Dendritic cell treated with granulocyte-macrophage colony-stimulating factor and Interleukin-4, amounts not matched to agents 40 ng/mL and 50 ng/mL, for 4 days (primary cell): Measurements from ENCODE around the gene TTLL9.

Experiments
- H3K27ac Mint-ChIP-seq: one replicate; pipeline ENCODE4 v1.8.0; 2022; ENCODE audit warnings: mild to moderate bottlenecking, mixed read lengths
- H3K27me3 Mint-ChIP-seq: one replicate; pipeline ENCODE4 v1.8.0; 2022; ENCODE audit warnings: mild to moderate bottlenecking, mixed read lengths
- H3K36me3 Mint-ChIP-seq: one replicate; pipeline ENCODE4 v1.8.0; 2022; ENCODE audit warnings: low read depth, mixed read lengths
- H3K4me1 Mint-ChIP-seq: one replicate; pipeline ENCODE4 v1.8.0; 2022; ENCODE audit warnings: low read depth, mixed read lengths
- H3K4me3 Mint-ChIP-seq: one replicate; pipeline ENCODE4 v1.8.0; 2022; ENCODE audit warnings: mild to moderate bottlenecking, moderate library complexity, mixed read lengths
- H3K9me3 Mint-ChIP-seq: one replicate; pipeline ENCODE4 v1.8.0; 2022; ENCODE audit warnings: mixed read lengths
- intact Hi-C: fragments of 100-400 bp; cut with micrococcal nuclease; formaldehyde crosslinking; loops from one replicate; pipeline ENCODE4 v1.15.0; 2022

The TTLL9 gene

GRCh38 chr20:31833130-31833930, 37.1 kb upstream of the TTLL9 start:
- Mint-ChIP-seq H3K27me3 (peaks cover 42% of the 10 kb centered on the region), H3K9me3 (no peaks in the 10 kb centered on the region), H3K4me3 (no peak overlapping the region), H3K27ac (no peak overlapping the region), H3K4me1 (peaks cover 30% of the 10 kb centered on the region), H3K36me3 (no peaks in the 10 kb centered on the region)
- intact Hi-C loops = no loop called here

GRCh38 chr20:31833931-31834521, 36.4 kb upstream of the TTLL9 start:
- intact Hi-C loops = no loop called here
- H3K4me1 Mint-ChIP-seq = peaks cover 30% of the 10 kb centered on the region
- H3K36me3 Mint-ChIP-seq = no peaks in the 10 kb centered on the region
- no peaks in the 10 kb centered on the region for H3K9me3 Mint-ChIP-seq
- peaks cover 39% of the 10 kb centered on the region for H3K27me3 Mint-ChIP-seq
- H3K27ac Mint-ChIP-seq = no peak overlapping the region
- no peak overlapping the region for H3K4me3 Mint-ChIP-seq

- no peak overlapping the region for H3K27ac Mint-ChIP-seq
- H3K4me1 Mint-ChIP-seq = peaks cover 30% of the 10 kb centered on the region
- no peaks in the 10 kb centered on the region for H3K9me3 Mint-ChIP-seq
- intact Hi-C loops = no loop called here
- no peaks in the 10 kb centered on the region for H3K36me3 Mint-ChIP-seq
- peaks cover 39% of the 10 kb centered on the region for H3K27me3 Mint-ChIP-seq
- no peak overlapping the region for H3K4me3 Mint-ChIP-seq
Observed at GRCh38 chr20:31835554-31835953, 34.9 kb upstream of the TTLL9 start.

GRCh38 chr20:31835977-31836852, 34.2 kb upstream of the TTLL9 start:
- H3K36me3 Mint-ChIP-seq = no peaks in the 10 kb centered on the region
- H3K27ac Mint-ChIP-seq = no peak overlapping the region
- peaks cover 30% of the 10 kb centered on the region for H3K4me1 Mint-ChIP-seq
- intact Hi-C loops = no loop called here
- peaks cover 44% of the 10 kb centered on the region for H3K27me3 Mint-ChIP-seq
- H3K9me3 Mint-ChIP-seq = no peaks in the 10 kb centered on the region
- no peak overlapping the region for H3K4me3 Mint-ChIP-seq

GRCh38 chr20:31836853-31837608, 33.4 kb upstream of the TTLL9 start:
- intact Hi-C loops = no loop called here
- H3K27ac Mint-ChIP-seq = no peak overlapping the region
- no peaks in the 10 kb centered on the region for H3K9me3 Mint-ChIP-seq
- peaks cover 44% of the 10 kb centered on the region for H3K27me3 Mint-ChIP-seq
- H3K4me1 Mint-ChIP-seq = peaks cover 30% of the 10 kb centered on the region
- H3K36me3 Mint-ChIP-seq = no peaks in the 10 kb centered on the region
- no peak overlapping the region for H3K4me3 Mint-ChIP-seq

GRCh38 chr20:31837896-31838397, 32.5 kb upstream of the TTLL9 start:
- Mint-ChIP-seq H3K27ac (no peak overlapping the region), H3K36me3 (no peaks in the 10 kb centered on the region), H3K4me1 (peaks cover 33% of the 10 kb centered on the region), H3K4me3 (no peak overlapping the region), H3K27me3 (peaks cover 48% of the 10 kb centered on the region), H3K9me3 (no peaks in the 10 kb centered on the region)
- intact Hi-C loops = no loop called here

GRCh38 chr20:31838646-31839292, 31.7 kb upstream of the TTLL9 start:
- no peaks in the 10 kb centered on the region for H3K36me3 Mint-ChIP-seq
- H3K9me3 Mint-ChIP-seq = no peaks in the 10 kb centered on the region
- H3K27ac Mint-ChIP-seq = no peak overlapping the region
- H3K27me3 Mint-ChIP-seq = peaks cover 44% of the 10 kb centered on the region
- intact Hi-C loops = no loop called here
- no peak overlapping the region for H3K4me3 Mint-ChIP-seq
- H3K4me1 Mint-ChIP-seq = peaks cover 33% of the 10 kb centered on the region

- Mint-ChIP-seq H3K27ac (no peak overlapping the region), H3K4me1 (peaks cover 31% of the 10 kb centered on the region), H3K27me3 (peaks cover 41% of the 10 kb centered on the region), H3K9me3 (no peaks in the 10 kb centered on the region), H3K36me3 (no peaks in the 10 kb centered on the region), H3K4me3 (no peak overlapping the region)
- intact Hi-C loops = no loop called here
Observed at GRCh38 chr20:31839782-31840487, 30.5 kb upstream of the TTLL9 start.

- no peak overlapping the region for H3K27ac Mint-ChIP-seq
- peaks cover 33% of the 10 kb centered on the region for H3K27me3 Mint-ChIP-seq
Observed at GRCh38 chr20:31840906-31841816, 29.3 kb upstream of the TTLL9 start.

GRCh38 chr20:31841928-31842327, 28.5 kb upstream of the TTLL9 start:
- Mint-ChIP-seq H3K36me3 (no peaks in the 10 kb centered on the region), H3K27me3 (peaks cover 29% of the 10 kb centered on the region), H3K9me3 (no peaks in the 10 kb centered on the region), H3K27ac (no peak overlapping the region), H3K4me1 (peaks cover 11% of the 10 kb centered on the region), H3K4me3 (no peak overlapping the region)
- intact Hi-C loops = no loop called here

More at GRCh38 chr20:31840906-31841816, 29.3 kb upstream of the TTLL9 start:
- Mint-ChIP-seq H3K4me3 (no peak overlapping the region), H3K4me1 (peaks cover 19% of the 10 kb centered on the region), H3K36me3 (no peaks in the 10 kb centered on the region), H3K9me3 (no peaks in the 10 kb centered on the region)
- intact Hi-C loops = no loop called here

- Mint-ChIP-seq H3K27me3 (peaks cover 28% of the 10 kb centered on the region), H3K4me1 (peaks cover 8% of the 10 kb centered on the region), H3K27ac (no peak overlapping the region), H3K4me3 (no peak overlapping the region), H3K36me3 (no peaks in the 10 kb centered on the region), H3K9me3 (no peaks in the 10 kb centered on the region)
- intact Hi-C loops = no loop called here
Observed at GRCh38 chr20:31842471-31843157, 27.8 kb upstream of the TTLL9 start.
